Neural cell (in vitro differentiated cells): Measurements from ENCODE around the gene EDIL3. TPM values are rescaled to one million over a fixed set of nuclear protein-coding genes. Genes with fewer than 3 reads are reported as not detected.

Experiments used
- H2AFZ ChIP-seq: fragments of 200-600, 300-800 bp; sonication (generic), shearing (Covaris generic); 2 replicates; pipeline ENCODE4 v1.6.0; 2014; ENCODE audit warnings: low read depth, mild to moderate bottlenecking, antibody characterized with exemption, low read length, moderate library complexity
- H3F3A ChIP-seq: fragments of 200-600 bp; shearing (Covaris generic); 2 replicates; pipeline ENCODE4 v1.6.1; 2016; ENCODE audit warnings: mild to moderate bottlenecking, moderate library complexity, mixed read lengths, antibody characterized with exemption, low read length; ENCODE audit not compliant: insufficient read depth, poor library complexity, severe bottlenecking
- H3K27ac ChIP-seq: fragments of 200-600, 300-800 bp; sonication (generic), shearing (Covaris generic); 2 replicates; pipeline ENCODE4 v1.5.1; 2014; ENCODE audit warnings: mild to moderate bottlenecking, low read length, moderate library complexity
- H3K27me3 ChIP-seq: fragments of 300-800, 200-600 bp; sonication (generic), shearing (Covaris generic); 2 replicates; pipeline ENCODE4 v1.6.0; 2014; ENCODE audit warnings: mild to moderate bottlenecking, low read depth, low read length, moderate library complexity; ENCODE audit not compliant: insufficient read depth
- H3K36me3 ChIP-seq: fragments of 300-800, 200-600 bp; sonication (generic), shearing (Covaris generic); 2 replicates; pipeline ENCODE4 v1.5.1; 2014; ENCODE audit warnings: mild to moderate bottlenecking, antibody characterized with exemption, low read length, moderate library complexity; ENCODE audit not compliant: insufficient read depth
- H3K4me2 ChIP-seq: fragments of 300-800, 200-600 bp; sonication (generic), shearing (Covaris generic); 2 replicates; pipeline ENCODE4 v1.6.0; 2014; ENCODE audit warnings: mild to moderate bottlenecking, low read length
- H3K4me3 ChIP-seq: fragments of 300-800, 200-600 bp; sonication (generic), shearing (Covaris generic); 2 replicates; pipeline ENCODE4 v1.5.1; 2014; ENCODE audit warnings: mild to moderate bottlenecking, low read length, moderate library complexity
- H3K79me2 ChIP-seq: fragments of 200-600 bp; shearing (Covaris generic); replicated peaks from 2 replicates; pipeline ENCODE4 v1.6.0; 2014; ENCODE audit warnings: mild to moderate bottlenecking, low read length, moderate library complexity; ENCODE audit not compliant: insufficient read depth
- H3K9ac ChIP-seq: fragments of 300-800, 200-600 bp; sonication (generic), shearing (Covaris generic); 2 replicates; pipeline ENCODE4 v1.6.1; 2016; ENCODE audit warnings: mild to moderate bottlenecking, low read length, mixed read lengths
- H3K9me2 ChIP-seq: fragments of 200-600 bp; shearing (Covaris generic); 2 replicates; pipeline ENCODE4 v1.6.1; 2016; ENCODE audit warnings: mild to moderate bottlenecking, low read length, mixed read lengths; ENCODE audit not compliant: insufficient read depth
- H3K9me3 ChIP-seq: fragments of 200-600, 300-800 bp; sonication (generic), shearing (Covaris generic); 2 replicates; pipeline ENCODE4 v1.6.1; 2016; ENCODE audit warnings: mild to moderate bottlenecking, mixed run types, low read length, moderate library complexity, mixed read lengths
- H4K20me1 ChIP-seq: fragments of 200-600 bp; shearing (Covaris generic); 2 replicates; pipeline ENCODE4 v1.6.1; 2016; ENCODE audit warnings: mild to moderate bottlenecking, mixed run types; ENCODE audit not compliant: insufficient read depth
- CTCF ChIP-seq: fragments of 450-650 bp; IDR thresholded peaks from 2 replicates; pipeline ENCODE4 v1.5.1; 2014; ENCODE audit warnings: antibody characterized with exemption, mild to moderate bottlenecking, moderate library complexity; ENCODE audit not compliant: poor library complexity, severe bottlenecking
- EP300 ChIP-seq: fragments of 450-650 bp; conservative IDR thresholded peaks from 2 replicates; pipeline ENCODE4 v1.6.1; 2014; ENCODE audit warnings: antibody characterized with exemption, mild to moderate bottlenecking, moderate library complexity; ENCODE audit not compliant: poor library complexity, severe bottlenecking
- EZH2 ChIP-seq: fragments of 200-600, 300-800 bp; shearing (Covaris generic), sonication (generic); IDR thresholded peaks from 2 replicates; pipeline ENCODE4 v1.6.1; 2014; ENCODE audit warnings: antibody characterized with exemption, low read length, borderline replicate concordance, mild to moderate bottlenecking; ENCODE audit not compliant: insufficient read depth, poor library complexity, severe bottlenecking
- MXI1 ChIP-seq: fragments of 450-650 bp; conservative IDR thresholded peaks from 2 replicates; pipeline ENCODE4 v1.6.1; 2014; ENCODE audit warnings: antibody characterized with exemption, mild to moderate bottlenecking; ENCODE audit not compliant: poor library complexity, severe bottlenecking
- POLR2AphosphoS5 ChIP-seq: IDR thresholded peaks from 2 replicates; pipeline ENCODE4 v1.6.1; 2012
- RAD21 ChIP-seq: fragments of 450-650 bp; conservative IDR thresholded peaks from 2 replicates; pipeline ENCODE4 v1.6.1; 2014; ENCODE audit warnings: antibody characterized with exemption, mild to moderate bottlenecking, moderate library complexity
- SMC3 ChIP-seq: fragments of 450-650 bp; conservative IDR thresholded peaks from 2 replicates; pipeline ENCODE4 v1.6.1; 2014; ENCODE audit warnings: antibody characterized with exemption, mild to moderate bottlenecking, moderate library complexity; ENCODE audit not compliant: poor library complexity
- TAF1 ChIP-seq: IDR thresholded peaks from 2 replicates; pipeline ENCODE4 v1.6.1; 2012; ENCODE audit warnings: low read depth
- polyA plus RNA-seq: library from polyadenylated mRNA; depleted of rRNA; stranded (reverse); fragments of >200 nt; gene quantifications from 2 replicates; pipeline ENCODE4 v1.2.3, GENCODE V29; 2014
- TF ChIP-seq, protein P1 (sequence below): IDR thresholded peaks from 2 replicates; pipeline ENCODE4 v1.6.1; 2012; ENCODE audit warnings: borderline replicate concordance

The EDIL3 gene
- polyA plus RNA-seq, 1 donor from 2014 or later: 6.1 TPM

- H3K4me3 ChIP-seq: no peak overlapping the region
- no peaks in the 10 kb centered on the region for H3K9me3 ChIP-seq
- no peak for TF ChIP-seq RAD21
- H3K79me2 ChIP-seq: peaks cover 3% of the 10 kb centered on the region
- no peaks in the 10 kb centered on the region for H3K9me2 ChIP-seq
- H3K4me2 ChIP-seq: no peak overlapping the region
- H3K9ac ChIP-seq: no peak overlapping the region
- no peaks in the 10 kb centered on the region for H4K20me1 ChIP-seq
- H3F3A ChIP-seq: no peaks in the 10 kb centered on the region
- peaks cover 28% of the 10 kb centered on the region for H3K27me3 ChIP-seq
- H2AFZ ChIP-seq: no peak overlapping the region
- H3K36me3 ChIP-seq: no peaks in the 10 kb centered on the region
- H3K27ac ChIP-seq: no peak overlapping the region
Measured at GRCh38 chr5:84378420-84378819, 6.3 kb downstream of the EDIL3 start.

DNA sequence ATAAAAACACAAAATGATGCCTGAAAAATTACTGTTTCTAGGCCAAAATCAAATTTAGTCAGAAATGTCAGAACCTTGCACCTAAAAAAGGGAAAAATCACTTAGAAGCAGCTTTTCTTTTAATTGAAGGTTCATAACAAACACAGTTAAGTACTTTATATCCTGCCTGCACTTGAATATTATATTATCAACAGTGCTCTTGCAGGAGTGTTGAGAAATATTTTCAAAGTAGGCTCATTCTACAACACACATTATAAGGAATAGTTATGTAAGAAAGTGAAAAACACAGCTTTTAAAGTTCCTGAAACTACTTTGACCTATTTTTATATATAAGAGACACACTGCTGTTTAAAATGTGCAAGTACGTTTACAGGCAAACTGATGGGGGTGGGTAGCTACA lies 8.3 kb downstream of the EDIL3 start:
- H3K79me2 ChIP-seq: peaks cover 3% of the 10 kb centered on the region
- no peaks in the 10 kb centered on the region for H3K9me2 ChIP-seq
- H3K9me3 ChIP-seq: no peaks in the 10 kb centered on the region
- no peak overlapping the region for H3K4me2 ChIP-seq
- no peaks in the 10 kb centered on the region for H3F3A ChIP-seq
- H3K27ac ChIP-seq: no peak overlapping the region
- no peaks in the 10 kb centered on the region for H3K36me3 ChIP-seq
- H2AFZ ChIP-seq: no peak overlapping the region
- no peak for TF ChIP-seq SMC3
- TF ChIP-seq MXI1: no peak
- TF ChIP-seq EP300: no peak
- no peak for TF ChIP-seq TAF1
- peaks cover 7% of the 10 kb centered on the region for H3K27me3 ChIP-seq
- no peak overlapping the region for H3K9ac ChIP-seq
- no peak overlapping the region for H3K4me3 ChIP-seq
- H4K20me1 ChIP-seq: no peaks in the 10 kb centered on the region

GRCh38 chr5:84374568-84374967 lies 10.1 kb downstream of the EDIL3 start:
- Histone ChIP-seq H3K4me3 (no peak overlapping the region), H3K79me2 (no peaks in the 10 kb centered on the region), H3K36me3 (no peaks in the 10 kb centered on the region), H3K9me3 (no peaks in the 10 kb centered on the region), H3K9ac (no peak overlapping the region), H3K27me3 (no peaks in the 10 kb centered on the region), H3K27ac (no peak overlapping the region), H3K4me2 (no peak overlapping the region), H3F3A (no peaks in the 10 kb centered on the region), H3K9me2 (no peaks in the 10 kb centered on the region), H2AFZ (no peak overlapping the region), H4K20me1 (no peaks in the 10 kb centered on the region)
- TF ChIP-seq EP300 (no peak), POLR2AphosphoS5 (no peak), RAD21 (no peak), MXI1 (no peak), TAF1 (no peak)
- TF ChIP-seq, protein P1, sequence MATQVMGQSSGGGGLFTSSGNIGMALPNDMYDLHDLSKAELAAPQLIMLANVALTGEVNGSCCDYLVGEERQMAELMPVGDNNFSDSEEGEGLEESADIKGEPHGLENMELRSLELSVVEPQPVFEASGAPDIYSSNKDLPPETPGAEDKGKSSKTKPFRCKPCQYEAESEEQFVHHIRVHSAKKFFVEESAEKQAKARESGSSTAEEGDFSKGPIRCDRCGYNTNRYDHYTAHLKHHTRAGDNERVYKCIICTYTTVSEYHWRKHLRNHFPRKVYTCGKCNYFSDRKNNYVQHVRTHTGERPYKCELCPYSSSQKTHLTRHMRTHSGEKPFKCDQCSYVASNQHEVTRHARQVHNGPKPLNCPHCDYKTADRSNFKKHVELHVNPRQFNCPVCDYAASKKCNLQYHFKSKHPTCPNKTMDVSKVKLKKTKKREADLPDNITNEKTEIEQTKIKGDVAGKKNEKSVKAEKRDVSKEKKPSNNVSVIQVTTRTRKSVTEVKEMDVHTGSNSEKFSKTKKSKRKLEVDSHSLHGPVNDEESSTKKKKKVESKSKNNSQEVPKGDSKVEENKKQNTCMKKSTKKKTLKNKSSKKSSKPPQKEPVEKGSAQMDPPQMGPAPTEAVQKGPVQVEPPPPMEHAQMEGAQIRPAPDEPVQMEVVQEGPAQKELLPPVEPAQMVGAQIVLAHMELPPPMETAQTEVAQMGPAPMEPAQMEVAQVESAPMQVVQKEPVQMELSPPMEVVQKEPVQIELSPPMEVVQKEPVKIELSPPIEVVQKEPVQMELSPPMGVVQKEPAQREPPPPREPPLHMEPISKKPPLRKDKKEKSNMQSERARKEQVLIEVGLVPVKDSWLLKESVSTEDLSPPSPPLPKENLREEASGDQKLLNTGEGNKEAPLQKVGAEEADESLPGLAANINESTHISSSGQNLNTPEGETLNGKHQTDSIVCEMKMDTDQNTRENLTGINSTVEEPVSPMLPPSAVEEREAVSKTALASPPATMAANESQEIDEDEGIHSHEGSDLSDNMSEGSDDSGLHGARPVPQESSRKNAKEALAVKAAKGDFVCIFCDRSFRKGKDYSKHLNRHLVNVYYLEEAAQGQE: no peak

DNA sequence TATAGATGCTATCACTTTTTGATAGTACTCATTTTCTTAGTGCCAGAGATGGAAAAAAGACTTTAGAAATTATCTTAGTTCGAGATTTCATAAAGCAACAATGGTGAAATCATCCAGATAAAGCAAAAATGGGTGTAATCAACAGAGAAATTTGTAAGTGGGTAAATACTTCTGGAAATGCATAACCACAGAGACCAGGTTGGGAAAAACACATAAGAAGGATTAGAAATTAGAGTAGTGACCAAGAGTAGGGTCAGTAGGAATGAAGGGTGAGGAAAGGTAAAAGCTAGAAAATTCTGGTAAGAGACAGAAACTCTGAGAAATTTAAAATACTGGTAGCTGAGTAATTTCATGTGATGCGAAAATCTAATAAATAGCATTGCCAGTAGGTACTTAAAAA lies 11.2 kb downstream of the EDIL3 start:
- Histone ChIP-seq H3K4me3 (no peak overlapping the region), H3K27ac (no peak overlapping the region), H3K9me2 (no peaks in the 10 kb centered on the region), H2AFZ (no peak overlapping the region), H3K9me3 (no peaks in the 10 kb centered on the region), H4K20me1 (no peaks in the 10 kb centered on the region), H3F3A (no peaks in the 10 kb centered on the region), H3K79me2 (no peaks in the 10 kb centered on the region), H3K36me3 (no peaks in the 10 kb centered on the region), H3K4me2 (no peak overlapping the region), H3K9ac (no peak overlapping the region), H3K27me3 (no peaks in the 10 kb centered on the region)
- TF ChIP-seq, protein P1: no peak
- TF ChIP-seq EZH2 (no peak), RAD21 (no peak), TAF1 (no peak), CTCF (no peak), SMC3 (no peak), EP300 (no peak), MXI1 (no peak)
